ENCODE results near the gene SPATA13. TPM values are rescaled to one million over a fixed set of nuclear protein-coding genes. Genes with fewer than 3 reads are reported as not detected.

SPATA13 gene
- total RNA-seq, 1 experiment from 2014 or later: 43.0 TPM

DNA sequence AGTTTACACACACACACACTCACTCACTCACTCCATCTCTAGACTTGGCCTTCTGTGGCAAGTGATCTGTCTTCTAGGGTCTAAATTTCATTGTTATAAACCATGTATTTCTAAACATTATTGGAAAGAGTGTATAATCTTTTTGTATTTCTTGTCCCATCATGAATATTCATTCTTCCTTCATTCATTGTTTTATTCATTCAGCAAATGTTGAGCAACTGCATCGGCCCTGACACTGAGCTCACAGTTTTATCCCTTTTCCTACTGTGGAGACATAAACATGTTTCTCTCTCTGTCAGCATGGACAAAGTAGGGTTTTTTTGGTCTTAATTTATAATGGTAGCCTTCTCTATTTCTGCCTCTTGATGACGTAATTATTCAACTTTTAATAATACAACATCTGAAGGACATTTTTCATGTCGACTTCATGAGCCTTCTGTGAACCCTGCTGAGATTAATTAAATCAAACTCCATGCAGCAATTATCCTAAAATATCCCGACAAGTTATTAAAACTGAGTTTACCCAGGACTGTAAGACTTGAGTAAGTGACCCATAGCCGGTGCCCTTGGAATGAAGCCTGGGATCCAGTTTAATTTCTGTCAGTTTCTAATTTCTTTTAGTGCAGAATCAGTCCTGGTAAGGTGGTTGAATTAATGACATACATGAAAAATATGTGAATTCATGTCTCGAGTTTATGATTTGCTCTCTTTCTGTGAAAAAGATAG lies 7.3 kb downstream of the SPATA13 start:
- ChIA-PET CTCF (no interaction called here), POLR2A (ENCODE audit: unreplicated experiment) (no interaction called here)
- no peaks in the 10 kb centered on the region for H3K9me2 ChIP-seq (replicated peaks; ENCODE audit: low read length)
- no peak overlapping the region for H3K4me2 ChIP-seq (ENCODE audit: low read length)
- peaks cover 55% of the 10 kb centered on the region for H4K20me1 ChIP-seq (ENCODE audit: low read length)
- DNase-seq: no peak
- H3K4me3 ChIP-seq (ENCODE audit: low read length): no peak overlapping the region
- intact Hi-C loops (cut with micrococcal nuclease): no loop called here
- no peak overlapping the region for H2AFZ ChIP-seq (ENCODE audit: low read length)
- TF ChIP-seq EZH2phosphoT487 (IDR thresholded peaks at IDR 0.05; ENCODE audit: borderline replicate concordance, low read length) (no peak), EZH2 (IDR thresholded peaks at IDR 0.05; ENCODE audit: low read length, unreplicated experiment) (no peak), CTCF (conservative IDR thresholded peaks at IDR 0.05; ENCODE audit: low read depth, low read length) (no peak)
- H3K36me3 ChIP-seq (ENCODE audit: low read depth, low read length): peaks cover 41% of the 10 kb centered on the region
- no peaks in the 10 kb centered on the region for H3F3A ChIP-seq (ENCODE audit: low read length, unreplicated experiment)
- H3K9me3 ChIP-seq (ENCODE audit: low read length): no peaks in the 10 kb centered on the region
- no TSS peak for BruUV-seq (replicated peaks)
- H3K4me1 ChIP-seq (ENCODE audit: insufficient read depth, low read length): peaks cover 3% of the 10 kb centered on the region
- H3K27me3 ChIP-seq (ENCODE audit: low read length): no peaks in the 10 kb centered on the region
- no peak overlapping the region for H3K9ac ChIP-seq (ENCODE audit: low read length)
- no peak overlapping the region for H3K27ac ChIP-seq (ENCODE audit: low read length)
- no peak for ATAC-seq
- peaks cover 98% of the 10 kb centered on the region for H3K79me2 ChIP-seq (ENCODE audit: low read length)

DNA sequence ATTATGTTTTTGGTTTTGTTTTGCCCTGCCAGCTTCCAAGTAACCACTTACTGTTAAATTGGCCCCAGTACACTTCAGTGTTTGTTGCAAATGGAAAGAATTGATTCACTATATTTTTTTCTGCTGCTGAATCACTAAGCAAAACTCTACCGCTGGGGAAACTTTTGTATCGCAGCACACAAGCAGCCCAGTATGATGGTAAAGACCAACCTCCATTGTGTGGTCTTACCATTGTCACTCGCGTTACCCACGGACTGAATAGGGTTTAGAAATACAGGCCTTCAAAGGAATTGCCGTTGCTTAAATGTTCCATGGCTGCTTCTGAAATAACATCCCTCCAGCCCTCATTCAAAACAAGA lies 7.9 kb downstream of the SPATA13 start:
- H3K27me3 ChIP-seq (ENCODE audit: low read length): no peaks in the 10 kb centered on the region
- H3K4me1 ChIP-seq (ENCODE audit: insufficient read depth, low read length): no peaks in the 10 kb centered on the region
- H2AFZ ChIP-seq (ENCODE audit: low read length): no peak overlapping the region
- no peaks in the 10 kb centered on the region for H3K9me2 ChIP-seq (replicated peaks; ENCODE audit: low read length)
- no peak overlapping the region for H3K4me3 ChIP-seq (ENCODE audit: low read length)
- ATAC-seq (no peak), DNase-seq (no peak)
- H3K36me3 ChIP-seq (ENCODE audit: low read depth, low read length): peaks cover 41% of the 10 kb centered on the region
- CTCF ChIA-PET: no interaction called here
- intact Hi-C loops (cut with micrococcal nuclease): no loop called here
- no peak overlapping the region for H3K27ac ChIP-seq (ENCODE audit: low read length)
- no peak for TF ChIP-seq EZH2 (IDR thresholded peaks at IDR 0.05; ENCODE audit: low read length, unreplicated experiment)
- no peak for TF ChIP-seq EZH2phosphoT487 (IDR thresholded peaks at IDR 0.05; ENCODE audit: borderline replicate concordance, low read length)
- no peak for TF ChIP-seq CTCF (conservative IDR thresholded peaks at IDR 0.05; ENCODE audit: low read depth, low read length)
- no peaks in the 10 kb centered on the region for H3K9me3 ChIP-seq (ENCODE audit: low read length)
- POLR2A ChIA-PET (ENCODE audit: unreplicated experiment): no interaction called here
- peaks cover 50% of the 10 kb centered on the region for H4K20me1 ChIP-seq (ENCODE audit: low read length)
- H3K4me2 ChIP-seq (ENCODE audit: low read length): no peak overlapping the region
- H3F3A ChIP-seq (ENCODE audit: low read length, unreplicated experiment): no peaks in the 10 kb centered on the region
- H3K79me2 ChIP-seq (ENCODE audit: low read length): peaks cover 98% of the 10 kb centered on the region
- no TSS peak for BruUV-seq (replicated peaks)
- H3K9ac ChIP-seq (ENCODE audit: low read length): no peak overlapping the region

DNA sequence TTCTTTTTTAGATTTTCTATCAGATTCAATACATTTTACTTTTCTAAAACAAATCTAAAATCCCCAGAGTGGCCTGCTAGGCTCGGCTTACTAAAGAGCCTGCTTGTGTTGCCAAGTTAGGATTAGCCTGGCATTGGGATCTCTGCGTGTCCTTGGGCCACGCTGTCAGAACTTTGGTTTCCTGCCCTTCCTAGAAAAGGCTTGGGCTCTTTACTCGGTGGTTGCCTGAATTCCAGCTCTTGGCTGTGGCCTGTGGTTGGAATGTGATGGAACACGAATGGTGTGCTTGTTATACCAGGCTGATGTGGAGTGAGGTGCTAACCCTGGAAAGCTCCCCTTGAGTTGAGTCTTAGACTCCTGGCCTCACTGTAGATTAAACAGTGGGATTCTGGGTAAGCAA lies 8.5 kb downstream of the SPATA13 start:
- no TSS peak for BruUV-seq (replicated peaks)

More for the DNA sequence above, 8.5 kb downstream of the SPATA13 start:
- TF ChIP-seq EZH2 (IDR thresholded peaks at IDR 0.05; ENCODE audit: low read length, unreplicated experiment): no peak
- TF ChIP-seq CTCF (conservative IDR thresholded peaks at IDR 0.05; ENCODE audit: low read depth, low read length): no peak
- TF ChIP-seq EZH2phosphoT487 (IDR thresholded peaks at IDR 0.05; ENCODE audit: borderline replicate concordance, low read length): no peak
- intact Hi-C loops (cut with micrococcal nuclease): no loop called here
- Histone ChIP-seq H3F3A (ENCODE audit: low read length, unreplicated experiment) (no peaks in the 10 kb centered on the region), H2AFZ (ENCODE audit: low read length) (no peak overlapping the region), H3K4me2 (ENCODE audit: low read length) (no peak overlapping the region), H3K4me3 (ENCODE audit: low read length) (no peak overlapping the region), H3K4me1 (ENCODE audit: insufficient read depth, low read length) (peaks cover 5% of the 10 kb centered on the region; the same call in 1 of the 2 replicates), H3K36me3 (ENCODE audit: low read depth, low read length) (peaks cover 41% of the 10 kb centered on the region), H3K9me3 (ENCODE audit: low read length) (no peaks in the 10 kb centered on the region), H4K20me1 (ENCODE audit: low read length) (peaks cover 50% of the 10 kb centered on the region), H3K79me2 (ENCODE audit: low read length) (peaks cover 98% of the 10 kb centered on the region), H3K27me3 (ENCODE audit: low read length) (no peaks in the 10 kb centered on the region), H3K27ac (ENCODE audit: low read length) (no peak overlapping the region), H3K9me2 (replicated peaks; ENCODE audit: low read length) (no peaks in the 10 kb centered on the region), H3K9ac (ENCODE audit: low read length) (no peak overlapping the region)
- ATAC-seq: no peak
- no peak for DNase-seq
- POLR2A ChIA-PET (ENCODE audit: unreplicated experiment): interaction anchor here (0.6 kb wide), 1 partner anchor 35 kb away, joined by 5 read pairs; no protein-coding TSS in a partner anchor
- CTCF ChIA-PET: no interaction called here

All from PC-3 (cell line).